ENCODE data around the gene TSPAN9. TPM values are rescaled to one million over a fixed set of nuclear protein-coding genes. Genes with fewer than 3 reads are reported as not detected.
A peak's percentile ranks its signal among the peaks of the same experiment; 100 is the strongest.

The TSPAN9 gene
- total and polyA plus RNA-seq, 8 donors = 1.4 to 58.3 (median 7.9) TPM

DNA sequence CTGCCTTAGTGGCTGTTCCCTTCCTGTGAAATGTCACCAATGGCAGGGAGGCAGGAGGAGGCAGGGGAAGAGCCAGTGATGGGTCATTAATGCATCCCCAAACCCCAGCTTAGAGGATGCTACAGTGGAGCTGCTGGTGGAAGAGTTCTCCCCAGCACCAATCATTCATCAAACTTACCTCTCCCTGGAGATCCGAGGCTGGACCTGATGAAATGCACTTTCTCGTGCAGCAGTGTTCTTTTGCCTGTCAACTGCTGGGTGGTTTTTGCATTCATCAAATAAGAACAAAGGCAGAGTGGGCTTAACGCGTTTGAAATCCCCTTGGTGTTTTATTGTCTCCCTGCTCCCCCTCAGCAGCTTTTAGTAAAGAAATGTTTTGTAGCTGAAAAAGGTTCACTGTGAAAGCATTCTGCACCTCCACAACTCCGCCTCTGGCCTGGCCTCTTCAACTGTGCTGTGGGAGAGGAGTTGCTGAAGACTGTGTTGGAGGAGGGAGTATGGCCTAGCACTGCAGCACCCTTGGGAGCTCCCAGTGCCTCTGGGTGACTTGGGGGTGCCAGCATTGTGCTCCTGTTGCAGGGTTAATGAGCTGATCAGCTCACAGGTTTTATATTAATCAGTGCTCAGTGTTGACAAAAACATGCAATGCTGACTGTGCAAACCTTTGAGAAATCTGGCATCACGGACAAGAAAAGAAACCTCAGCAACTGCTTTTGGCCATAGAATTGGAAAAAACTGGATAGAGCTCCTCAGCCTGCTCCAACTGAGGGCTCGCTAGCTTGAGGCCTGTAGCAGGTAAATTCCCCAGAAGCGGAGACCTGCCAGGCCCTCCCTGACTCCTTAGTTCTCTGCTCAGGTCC, 14.4 kb downstream of the TSPAN9 start:
- intact Hi-C loops (cut with DNase I; ENCODE audit: low total_unique reads) = no loop called here
- Histone ChIP-seq H3K27me3 (no peaks in the 10 kb centered on the region), H3K27ac (no peak overlapping the region), H3K4me1 (peaks cover 0 to 26% (median 4%) of the 10 kb centered on the region in 4 donors), H3K9me3 (no peaks in the 10 kb centered on the region), H3K36me3 (peaks cover 0 to 11% (median 0%) of the 10 kb centered on the region in 4 donors), H3K4me3 (no peak overlapping the region)
- DNase-seq = no peak
- 75 to 86% (median 82%) methylated on average over 8 of the region's 8 CpGs for WGBS, 5 donors
- TF ChIP-seq POLR2A (IDR thresholded peaks at IDR 0.05) (no peak), EP300 (IDR thresholded peaks at IDR 0.05) (no peak), POLR2AphosphoS5 (IDR thresholded peaks at IDR 0.05) (no peak), CTCF (IDR thresholded peaks at IDR 0.05) (no peak)

GRCh38 chr12:3092764-3093163, 15.6 kb downstream of the TSPAN9 start:
- H3K27me3 ChIP-seq = no peaks in the 10 kb centered on the region
- WGBS, 5 donors = 75 to 91% (median 88%) methylated on average over 8 to 10 of the region's 10 CpGs
- H3K4me1 ChIP-seq = peaks cover 9 to 34% (median 16%) of the 10 kb centered on the region in 4 donors
- intact Hi-C loops (cut with DNase I; ENCODE audit: low total_unique reads) = no loop called here
- no peak for DNase-seq
- TF ChIP-seq POLR2AphosphoS5 (IDR thresholded peaks at IDR 0.05) (no peak), POLR2A (IDR thresholded peaks at IDR 0.05) (no peak), CTCF (IDR thresholded peaks at IDR 0.05) (no peak), EP300 (IDR thresholded peaks at IDR 0.05) (no peak)
- H3K9me3 ChIP-seq = no peaks in the 10 kb centered on the region
- no peak overlapping the region for H3K4me3 ChIP-seq
- H3K36me3 ChIP-seq = peaks cover 0 to 11% (median 0%) of the 10 kb centered on the region in 4 donors
- no peak overlapping the region for H3K27ac ChIP-seq

DNA sequence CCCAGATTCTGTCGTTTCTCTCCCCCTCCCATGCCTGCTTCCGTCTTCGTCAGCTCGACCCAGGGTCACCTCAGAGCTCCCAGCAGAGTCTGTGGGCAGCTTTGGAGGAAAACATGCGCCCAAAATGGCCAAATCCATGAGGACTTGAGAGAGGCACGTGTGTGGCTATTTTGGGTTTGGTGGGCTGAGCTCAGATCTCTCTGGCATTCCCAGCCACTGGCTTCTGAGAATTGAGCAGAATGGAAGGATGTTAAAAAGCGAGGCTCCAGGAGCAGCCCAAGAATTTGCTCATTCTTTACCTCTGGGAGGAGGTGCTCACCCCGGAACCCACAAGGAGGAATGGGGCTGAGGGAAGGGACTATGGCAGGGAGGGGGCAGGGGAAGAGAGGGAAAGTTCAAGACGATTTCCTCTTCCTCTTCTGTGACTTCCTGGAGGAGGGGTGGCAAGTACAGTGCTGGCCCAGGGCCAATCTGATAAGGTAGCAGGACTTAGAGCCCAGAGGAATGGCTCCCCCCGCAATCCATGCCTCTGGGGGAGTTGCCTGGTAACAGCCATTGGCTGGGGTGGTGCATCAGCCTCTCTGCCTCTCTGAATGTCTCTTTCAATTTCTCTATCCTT, 20.1 kb downstream of the TSPAN9 start:
- Histone ChIP-seq H3K4me3 (peak overlapping the region in 1 of 4 donors; percentile 4), H3K36me3 (peaks cover 0 to 6% (median 0%) of the 10 kb centered on the region in 4 donors), H3K27ac (peak overlapping the region in 4 of 5 donors; percentile 28 to 78 (median 70)), H3K9me3 (no peaks in the 10 kb centered on the region), H3K27me3 (no peaks in the 10 kb centered on the region), H3K4me1 (peaks cover 13 to 34% (median 23%) of the 10 kb centered on the region in 4 donors)
- intact Hi-C loops (cut with DNase I; ENCODE audit: low total_unique reads) = no loop called here
- 37 to 42% (median 39%) methylated on average over 9 to 10 of the region's 10 CpGs for WGBS, 5 donors
- peak; percentile 64 to 92 for DNase-seq
- TF ChIP-seq CTCF (IDR thresholded peaks at IDR 0.05) = no peak
- peak in 1 of 3 donors; percentile 12 for TF ChIP-seq POLR2AphosphoS5 (IDR thresholded peaks at IDR 0.05)

DNA sequence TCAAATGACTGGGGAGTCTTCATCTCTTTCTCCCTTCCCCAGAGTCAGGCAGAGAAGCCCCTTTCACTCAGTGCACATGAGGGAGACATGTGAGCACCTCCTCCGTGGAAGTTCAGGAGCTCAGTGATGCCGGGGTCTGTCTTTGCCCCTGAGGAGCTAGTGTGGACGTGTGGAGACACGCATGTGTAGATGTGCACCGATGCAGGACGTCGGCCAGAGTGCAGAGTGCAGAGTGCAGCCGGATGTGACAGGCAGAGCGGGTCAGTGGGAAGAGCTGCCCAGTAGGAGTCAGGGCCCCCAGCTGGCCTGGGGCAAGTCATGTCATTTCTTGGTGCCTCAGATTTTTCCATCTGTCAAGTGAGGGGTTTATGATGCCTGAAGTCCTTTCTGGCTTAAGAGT, 20.7 kb downstream of the TSPAN9 start:
- intact Hi-C loops (cut with DNase I; ENCODE audit: low total_unique reads) = no loop called here
- no peak for TF ChIP-seq POLR2A (IDR thresholded peaks at IDR 0.05)
- no peak for TF ChIP-seq CTCF (IDR thresholded peaks at IDR 0.05)
- no peak for TF ChIP-seq POLR2AphosphoS5 (IDR thresholded peaks at IDR 0.05)
- no peak for TF ChIP-seq EP300 (IDR thresholded peaks at IDR 0.05)
- DNase-seq = no peak
- H3K4me1 ChIP-seq = peaks cover 13 to 38% (median 24%) of the 10 kb centered on the region in 4 donors
- peak overlapping the region in 4 of 5 donors; percentile 28 to 78 (median 70) for H3K27ac ChIP-seq
- no peaks in the 10 kb centered on the region for H3K9me3 ChIP-seq
- 58 to 82% (median 70%) methylated on average over 9 of the region's 9 CpGs for WGBS, 5 donors
- peaks cover 0 to 2% (median 0%) of the 10 kb centered on the region in 4 donors for H3K36me3 ChIP-seq
- H3K27me3 ChIP-seq = no peaks in the 10 kb centered on the region
- H3K4me3 ChIP-seq = peak overlapping the region in 1 of 4 donors; percentile 4
